GM19351 (cell line): ENCODE measurements around the gene SPN.
"Not testable (repeated sequence)": the region's sequence is repeated elsewhere in the genome, so short reads cannot be mapped to it uniquely, and the experiment has no call there.

ENCODE experiments used
- ATAC-seq: cut with Tn5 transposase; IDR thresholded peaks from one replicate; pipeline ENCODE4 v1.9.1; 2021; ENCODE audit warnings: mild to moderate bottlenecking, moderate library complexity; ENCODE audit not compliant: unreplicated experiment

Gene SPN, protein sequence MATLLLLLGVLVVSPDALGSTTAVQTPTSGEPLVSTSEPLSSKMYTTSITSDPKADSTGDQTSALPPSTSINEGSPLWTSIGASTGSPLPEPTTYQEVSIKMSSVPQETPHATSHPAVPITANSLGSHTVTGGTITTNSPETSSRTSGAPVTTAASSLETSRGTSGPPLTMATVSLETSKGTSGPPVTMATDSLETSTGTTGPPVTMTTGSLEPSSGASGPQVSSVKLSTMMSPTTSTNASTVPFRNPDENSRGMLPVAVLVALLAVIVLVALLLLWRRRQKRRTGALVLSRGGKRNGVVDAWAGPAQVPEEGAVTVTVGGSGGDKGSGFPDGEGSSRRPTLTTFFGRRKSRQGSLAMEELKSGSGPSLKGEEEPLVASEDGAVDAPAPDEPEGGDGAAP

GRCh38 chr16:29663016-29663806 lies at the start of gene SPN:
Gene SPN (plus strand): TSS chr16:29663247. CDS start chr16:29663729, 482 bp downstream.
- no peak for ATAC-seq

GRCh38 chr16:29613307-29614057 lies 49.6 kb upstream of the SPN start:
- peak; percentile 50 for ATAC-seq

GRCh38 chr16:29614691-29615314 lies 48.2 kb upstream of the SPN start:
- not testable (repeated sequence) for ATAC-seq

GRCh38 chr16:29616127-29616526 lies 46.9 kb upstream of the SPN start:
- not testable (repeated sequence) for ATAC-seq

DNA sequence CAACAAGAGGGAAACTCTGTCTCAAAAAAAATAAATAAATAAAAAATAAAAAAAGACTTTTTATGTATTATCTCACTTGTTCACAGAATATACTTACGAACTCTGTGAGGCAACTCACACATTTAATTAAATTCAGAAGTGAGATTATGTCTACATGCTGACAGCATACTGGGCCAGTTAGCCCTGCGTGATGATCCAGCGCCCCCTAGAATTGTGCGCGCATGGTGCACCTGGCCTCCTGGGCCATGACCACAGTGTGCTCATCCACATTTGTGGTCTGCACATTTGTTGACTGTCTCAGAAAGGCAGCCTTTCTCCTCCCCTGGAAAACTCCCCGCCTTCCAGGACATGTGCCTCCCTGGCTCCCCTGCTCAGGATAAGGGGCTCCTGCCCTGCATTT lies 42.5 kb upstream of the SPN start:
- ATAC-seq, result not testable (repeated sequence)

GRCh38 chr16:29622738-29623137 lies 40.3 kb upstream of the SPN start:
- not testable (repeated sequence) for ATAC-seq

DNA sequence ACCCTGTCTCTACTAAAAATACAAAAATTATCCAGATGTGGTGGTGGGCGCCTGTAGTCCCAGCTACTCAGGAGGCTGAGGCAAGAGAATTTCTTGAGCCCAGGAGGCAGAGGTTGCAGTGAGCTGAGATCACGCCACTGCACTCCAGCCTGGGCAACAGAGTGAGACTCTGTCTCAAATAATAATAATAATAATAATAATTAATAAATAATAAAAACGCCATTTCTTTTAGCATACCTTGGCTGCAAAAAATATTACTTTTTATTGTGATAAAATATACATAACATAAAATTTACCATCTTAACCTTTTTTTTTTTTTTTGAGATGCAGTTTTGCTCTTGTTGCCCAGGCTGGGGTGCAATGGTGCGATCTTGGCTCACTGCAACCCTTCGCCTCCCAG lies 39.8 kb upstream of the SPN start:
- not testable (repeated sequence) for ATAC-seq

GRCh38 chr16:29625114-29625513 lies 37.9 kb upstream of the SPN start:
- not testable (repeated sequence) for ATAC-seq

DNA sequence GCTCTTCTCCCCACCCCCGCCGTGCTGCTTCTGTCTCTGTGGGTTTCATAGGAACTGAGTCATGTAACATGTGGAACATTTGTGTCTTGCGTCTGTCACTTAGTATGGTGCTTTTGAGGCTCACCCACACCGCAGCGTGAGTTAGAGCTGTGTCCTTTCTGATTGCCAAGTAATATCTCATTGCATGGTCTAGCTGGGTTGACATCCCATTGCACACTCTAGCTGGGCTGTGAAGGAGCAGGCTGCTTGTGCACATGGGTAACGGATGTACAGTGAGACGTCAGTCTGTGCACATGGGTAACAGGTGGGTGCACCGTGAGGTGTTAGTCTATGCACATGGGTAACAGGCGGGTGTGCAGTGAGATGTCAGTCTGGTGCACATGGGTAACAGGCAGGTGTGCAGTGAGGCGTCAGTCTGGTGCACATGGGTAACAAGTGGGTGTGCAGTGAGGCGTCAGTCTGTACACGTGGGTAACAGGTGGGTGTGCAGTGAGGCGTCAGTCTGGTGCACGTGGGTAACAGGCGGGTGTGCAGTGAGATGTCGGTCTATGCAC lies 36.2 kb upstream of the SPN start:
- ATAC-seq, result peak; percentile 78

GRCh38 chr16:29627661-29628075 lies 35.4 kb upstream of the SPN start:
- peak; percentile 43 for ATAC-seq

GRCh38 chr16:29628707-29629106 lies 34.3 kb upstream of the SPN start:
- not testable (repeated sequence) for ATAC-seq

- ATAC-seq, result not testable (repeated sequence)
Observed at GRCh38 chr16:29629318-29629717, 33.7 kb upstream of the SPN start.

DNA sequence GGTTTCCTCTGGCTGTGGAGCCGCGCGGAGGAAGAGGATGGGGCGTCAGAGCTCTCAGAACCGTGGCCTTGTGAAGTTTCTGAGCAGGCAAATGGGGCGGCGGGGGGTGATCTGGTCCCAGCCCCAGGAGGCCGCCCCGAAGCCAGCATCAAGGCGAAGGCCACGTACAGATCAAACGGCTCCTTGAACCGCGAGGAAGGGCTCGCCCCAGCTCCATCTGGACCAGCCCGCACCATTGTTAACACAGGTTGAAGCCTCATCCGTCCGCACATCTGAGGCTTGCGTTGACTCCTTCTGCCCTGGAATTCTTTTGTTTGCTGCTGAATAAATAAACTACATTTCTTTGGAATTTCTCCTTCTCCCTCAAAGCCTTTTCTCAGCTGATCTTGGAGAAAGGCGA lies 31.4 kb upstream of the SPN start:
- ATAC-seq, result not testable (repeated sequence)

DNA sequence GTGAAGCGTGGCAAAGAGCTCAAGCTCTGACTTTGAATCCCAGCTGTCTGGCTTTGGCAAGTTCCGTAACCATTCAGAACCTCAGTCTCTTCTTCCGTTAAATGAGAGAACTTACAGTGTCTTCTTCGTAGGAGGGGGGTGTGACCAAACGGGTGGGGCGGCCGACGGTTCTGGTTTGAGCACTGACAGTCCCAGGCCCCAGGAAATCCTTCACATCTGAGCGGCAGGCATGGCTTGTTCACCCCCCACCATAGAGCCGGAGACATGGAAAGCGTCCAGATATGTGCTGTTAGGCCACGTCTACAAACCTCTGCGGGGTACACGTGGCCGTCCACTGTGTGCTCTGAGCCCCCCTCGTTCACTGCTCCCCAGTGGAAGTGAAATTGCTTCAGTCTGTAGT lies 27.1 kb upstream of the SPN start:
- ATAC-seq, result not testable (repeated sequence)

- not testable (repeated sequence) for ATAC-seq
Observed at GRCh38 chr16:29636368-29636767, 26.7 kb upstream of the SPN start.

DNA sequence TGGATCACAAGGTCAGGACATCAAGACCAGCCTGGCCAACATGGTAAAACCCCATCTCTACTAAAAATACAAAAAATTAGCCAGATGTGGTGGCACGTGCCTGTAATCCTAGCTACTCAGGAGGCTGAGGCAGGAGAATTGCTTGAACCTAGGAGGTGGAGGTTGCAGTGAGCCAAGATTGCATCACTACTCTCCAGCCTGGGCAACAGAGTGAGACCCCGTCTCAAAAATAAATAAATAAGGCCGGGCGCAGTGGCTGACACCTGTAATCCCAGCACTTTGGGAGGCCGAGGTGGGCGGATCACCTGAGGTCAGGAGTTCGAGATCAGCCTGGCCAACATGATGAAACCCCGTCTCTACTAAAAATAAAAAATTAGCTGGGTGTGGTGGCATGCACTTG lies 24.3 kb upstream of the SPN start:
- not testable (repeated sequence) for ATAC-seq

GRCh38 chr16:29641561-29641960 lies 21.5 kb upstream of the SPN start:
- ATAC-seq, result no peak

GRCh38 chr16:29643596-29643995 lies 19.5 kb upstream of the SPN start:
- ATAC-seq, result no peak

DNA sequence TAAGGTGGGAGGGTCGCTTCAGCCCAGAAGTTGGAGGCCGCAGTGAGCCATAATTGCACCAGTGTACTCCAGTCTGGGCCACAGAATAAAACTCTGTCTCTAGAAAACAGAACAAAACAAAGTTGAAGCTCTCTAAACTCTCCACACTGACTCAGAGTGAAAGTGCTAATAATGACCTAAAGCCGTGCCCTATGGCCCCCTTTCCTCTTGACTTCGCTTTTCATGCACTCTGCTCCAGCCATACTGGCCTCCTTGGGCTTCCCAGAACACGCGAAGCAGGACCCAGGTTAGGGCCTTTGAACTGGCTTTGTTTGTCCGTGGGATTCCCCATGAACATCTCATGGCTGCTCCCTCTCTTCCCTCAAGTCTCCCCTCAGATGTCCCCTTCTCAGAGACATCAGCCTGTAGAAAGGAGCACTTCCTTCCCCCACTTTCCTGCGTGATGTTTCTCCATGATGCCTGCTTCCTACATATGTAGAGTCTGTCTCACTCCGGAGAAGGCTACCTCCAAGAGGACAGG lies 18.6 kb upstream of the SPN start:
- peak; percentile 71 for ATAC-seq
